ENCODE measurements around the gene CUL5.
A peak's percentile ranks its signal among the peaks of the same experiment; 100 is the strongest.

CUL5 gene

GRCh38 chr11:108008656-108009496 is at the start of gene CUL5:
CUL5 (plus strand) TSS chr11:108008898; CDS start chr11:108009349, 451 bp downstream.
- ATAC-seq: peak; percentile 85 to 86

- peak; percentile 13 to 27 for ATAC-seq
These were observed 47.2 kb upstream of the CUL5 start for GRCh38 chr11:107961480-107961879.

GRCh38 chr11:107962181-107962580 is 46.5 kb upstream of the CUL5 start:
- ATAC-seq: no peak

GRCh38 chr11:107963091-107963490 is 45.6 kb upstream of the CUL5 start:
- ATAC-seq: no peak

- no peak for ATAC-seq
These were observed 39.5 kb upstream of the CUL5 start for GRCh38 chr11:107969219-107969618.

GRCh38 chr11:107970049-107970448 is 38.6 kb upstream of the CUL5 start:
- no peak for ATAC-seq

GRCh38 chr11:107973641-107974040 is 35.1 kb upstream of the CUL5 start:
- no peak for ATAC-seq

DNA sequence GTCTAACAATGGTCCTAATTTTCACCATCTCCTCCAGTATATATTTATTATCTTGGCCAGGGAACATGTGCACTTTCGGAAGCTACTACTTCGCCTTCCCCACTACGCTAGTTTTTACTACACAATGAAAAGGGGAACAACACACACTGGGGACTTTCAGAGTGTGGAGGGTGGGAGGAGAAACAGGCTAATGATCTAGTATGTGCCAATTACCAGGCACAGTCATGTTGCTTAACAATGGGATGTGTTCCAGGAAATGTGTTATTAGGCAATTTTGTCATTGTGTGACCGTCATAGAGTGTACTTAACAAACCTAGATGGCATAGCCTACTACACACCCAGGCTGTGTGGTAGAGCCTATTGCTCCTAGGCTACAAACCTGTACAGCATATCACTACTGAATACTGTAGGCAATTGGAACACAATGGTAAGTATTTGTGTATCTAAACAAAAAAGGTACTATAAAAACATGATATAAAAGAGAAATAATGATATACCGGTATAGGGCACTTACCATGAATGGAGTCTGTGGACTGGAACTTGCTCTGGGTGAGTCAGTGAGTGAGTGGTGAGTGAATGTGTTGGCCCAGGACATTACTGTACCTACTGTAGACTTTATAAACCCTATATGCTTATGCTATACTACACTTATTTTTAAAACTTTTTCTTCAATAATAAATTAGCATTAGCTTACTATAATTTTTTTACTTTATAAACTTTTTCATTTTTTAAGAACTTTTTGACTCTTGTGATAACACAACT is 20.1 kb upstream of the CUL5 start:
- no peak for ATAC-seq

DNA sequence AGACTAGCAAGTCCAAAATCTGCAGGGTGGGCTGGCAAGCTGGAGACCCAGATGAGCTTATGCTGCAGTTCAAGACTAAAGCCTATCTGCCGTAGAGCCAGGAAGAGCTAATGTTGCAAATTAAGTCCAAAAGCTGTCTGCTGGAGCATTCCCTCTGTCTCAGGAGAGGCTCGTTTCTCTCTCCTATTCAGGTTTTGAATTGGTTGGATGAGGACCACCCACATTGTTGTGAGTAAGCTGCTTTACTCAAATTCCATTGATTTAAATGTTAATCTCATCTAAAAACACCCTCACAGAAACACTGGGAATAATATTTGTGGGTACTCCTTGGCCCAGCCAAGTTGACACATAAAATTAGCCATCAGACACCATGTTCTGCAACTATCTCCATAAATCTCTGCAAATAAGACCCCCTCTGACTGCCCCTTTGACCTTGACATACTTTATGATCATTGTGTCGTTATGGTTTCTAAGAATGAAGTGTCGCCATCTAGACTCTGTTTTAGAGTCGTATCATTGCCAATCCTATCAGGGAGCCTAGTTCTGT is 16.8 kb upstream of the CUL5 start:
- no peak for ATAC-seq

DNA sequence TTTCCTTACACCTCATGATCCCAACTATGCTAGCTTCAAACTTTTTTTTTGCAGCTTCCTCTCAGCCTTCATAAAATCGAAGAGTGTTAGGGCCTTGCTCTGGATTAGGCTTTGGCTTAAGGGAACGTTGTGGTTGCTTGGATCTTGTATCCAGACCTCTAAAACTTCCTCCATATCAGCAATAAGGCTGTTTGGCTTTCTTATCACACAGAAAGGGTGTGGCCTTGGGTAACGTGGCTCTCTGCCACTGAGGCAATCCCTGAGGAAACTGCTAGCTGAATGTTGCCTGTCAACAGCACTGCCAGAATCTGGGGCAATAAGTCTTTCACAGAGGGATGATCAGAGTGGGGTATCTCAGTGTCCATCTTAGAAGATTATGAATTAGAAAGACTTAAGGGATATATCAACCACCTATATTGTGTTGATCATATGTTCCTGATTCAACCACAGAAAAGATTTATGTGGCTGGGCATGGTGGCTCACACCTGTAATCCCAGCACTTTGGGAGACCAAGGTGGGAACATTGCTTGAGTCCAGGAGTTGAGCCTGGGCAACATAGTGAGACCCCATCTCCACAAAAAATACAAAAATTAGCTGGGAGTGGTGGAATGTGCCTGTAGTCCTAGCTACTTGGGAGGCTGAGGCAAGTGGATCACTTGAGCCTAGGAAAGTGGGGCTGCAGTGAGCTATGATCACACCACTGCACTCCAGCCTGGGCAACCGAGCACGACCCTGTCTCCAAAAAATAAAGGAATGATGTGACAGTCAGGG is 12.5 kb upstream of the CUL5 start:
- no peak for ATAC-seq

DNA sequence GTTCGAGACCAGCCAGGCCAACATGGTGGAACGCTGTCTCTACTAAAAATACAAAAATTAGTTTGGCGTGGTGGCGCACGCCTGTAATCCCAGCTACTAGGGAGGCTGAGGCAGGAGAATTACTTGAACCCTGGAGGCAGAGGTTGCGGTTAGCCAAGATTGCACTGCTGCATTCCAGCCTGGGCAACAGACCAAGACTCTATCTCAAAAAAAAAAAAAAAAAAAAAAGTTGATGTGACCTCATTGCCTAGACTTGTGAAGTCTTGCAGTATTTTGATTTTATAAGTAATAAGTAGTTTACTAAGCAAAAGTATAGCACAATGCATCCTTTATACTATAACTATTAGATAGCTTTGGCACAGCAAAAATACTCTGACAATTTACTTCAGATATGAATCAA is 9.9 kb upstream of the CUL5 start:
- ATAC-seq: no peak

DNA sequence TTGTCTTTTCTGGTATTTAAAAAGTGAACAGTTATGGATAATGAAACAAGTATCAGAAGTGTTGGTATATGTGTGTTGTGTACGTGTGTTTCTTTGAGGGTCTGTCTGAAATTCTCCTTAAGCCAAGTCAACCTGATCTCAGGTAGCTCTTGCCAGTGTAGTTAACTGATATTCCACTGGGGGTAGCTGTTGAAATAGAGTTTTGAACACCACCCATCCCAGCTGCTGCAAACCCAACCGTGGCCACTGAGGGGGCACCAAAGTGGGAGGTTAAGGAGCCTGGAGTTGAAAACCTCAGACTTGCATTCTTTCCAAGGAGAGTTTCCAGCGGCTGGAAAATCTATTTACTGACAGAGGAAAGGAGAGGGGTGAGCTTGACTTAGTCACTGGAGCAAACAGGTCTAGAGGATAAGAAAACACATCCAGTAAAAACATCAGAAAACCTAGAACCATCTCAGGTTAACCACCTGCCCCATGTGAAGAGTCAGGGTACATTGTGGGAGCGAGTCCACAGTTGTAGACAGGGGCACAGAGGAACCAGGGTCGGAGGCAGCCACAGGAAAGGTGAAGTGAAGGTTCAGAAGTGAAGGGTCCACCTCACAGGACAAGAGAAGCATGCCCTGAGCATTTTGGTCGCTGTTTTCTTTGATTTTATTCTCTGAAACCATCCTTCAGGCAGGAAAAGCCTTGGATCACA is 8.8 kb upstream of the CUL5 start:
- peak; percentile 48 to 70 for ATAC-seq

GRCh38 chr11:108002476-108002875 is 6.2 kb upstream of the CUL5 start:
- no peak for ATAC-seq

- ATAC-seq: no peak
These were observed 5.1 kb upstream of the CUL5 start for GRCh38 chr11:108003623-108004022.

DNA sequence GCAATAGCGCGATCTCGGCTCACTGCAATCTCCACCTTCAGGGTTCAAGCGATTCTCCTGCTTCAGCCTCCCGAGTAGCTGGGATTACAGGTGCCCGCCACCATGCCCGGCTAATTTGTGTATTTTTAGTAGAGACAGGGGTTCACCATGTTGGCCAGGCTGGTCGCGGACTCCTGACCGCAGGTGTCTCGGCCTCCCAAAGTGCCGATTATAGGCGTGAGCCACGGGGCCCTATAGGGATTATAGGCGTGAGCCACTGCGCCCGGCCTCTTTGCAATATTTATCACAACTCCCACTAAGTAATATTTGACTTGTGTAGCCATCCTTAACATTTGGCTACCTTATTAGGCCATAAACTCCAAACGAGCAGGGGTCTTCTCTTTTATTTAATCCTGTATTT is 879 bp upstream of the CUL5 start:
- ATAC-seq: no peak

- no peak for ATAC-seq
These were observed 1.0 kb downstream of the CUL5 start for GRCh38 chr11:108009497-108010370.

GRCh38 chr11:108012139-108012725 is 3.5 kb downstream of the CUL5 start:
- no peak for ATAC-seq

DNA sequence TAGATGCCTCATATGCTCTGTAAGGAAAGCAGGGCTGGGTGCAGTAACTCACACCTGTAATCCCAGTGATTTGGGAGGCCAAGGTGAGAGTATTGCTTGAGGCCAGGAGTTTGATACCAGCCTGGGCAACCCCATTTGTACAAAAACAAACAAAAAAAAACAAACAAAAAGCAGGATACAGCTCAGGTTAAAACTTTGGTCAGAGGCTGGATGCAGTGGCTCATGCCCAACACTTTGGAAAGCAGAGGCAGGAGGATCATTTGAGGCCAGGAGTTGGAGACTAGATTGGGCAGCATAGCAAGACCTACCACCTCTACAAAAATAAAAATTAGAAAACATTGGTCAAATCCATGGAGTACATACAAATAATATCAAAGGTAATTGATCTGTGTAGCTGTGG is 7.9 kb downstream of the CUL5 start:
- ATAC-seq: no peak

GRCh38 chr11:108018708-108019107 is 10.0 kb downstream of the CUL5 start:
- no peak for ATAC-seq

- no peak for ATAC-seq
These were observed 11.3 kb downstream of the CUL5 start for GRCh38 chr11:108019870-108020540.

Data from activated CD4-positive, CD25-positive, alpha-beta regulatory T cell treated with anti-CD3 and anti-CD28 coated beads, Interleukin-2, amount 50 U/mL, for 24 hours (primary cell).